Adrenal gland (tissue), 12 donors: ENCODE results near the gene TCTN3. TPM values are rescaled to one million over a fixed set of nuclear protein-coding genes. Genes with fewer than 3 reads are reported as not detected.
"Not testable (repeated sequence)": the region's sequence is repeated elsewhere in the genome, so short reads cannot be mapped to it uniquely, and the experiment has no call there.

Experiments
- DNase-seq, 7 donors: peaks; one replicate each; pipeline ENCODE4 v3.0.0-alpha.2; 2019 to 2020
- H3K27ac ChIP-seq, 5 donors: fragments of 200-600 bp; sonication (generic) in 4 of 5; 1 replicate in 3 of 5; 2 replicates in 2 of 5; pipeline versions ENCODE4 v1.5.1 to v1.8.0; 2016 to 2020; ENCODE audit warnings: mild to moderate bottlenecking in 1 of 5
- H3K27me3 ChIP-seq: fragments of 200-600 bp; 2 replicates; pipeline ENCODE4 v1.8.0; 2021
- H3K36me3 ChIP-seq, 2 donors: fragments of 200-600 bp; replicated peaks in 1 of 2; 1 replicate in 1 of 2; 2 replicates in 1 of 2; pipeline versions ENCODE4 v1.5.1 to v1.8.0; 2018 to 2022
- H3K4me1 ChIP-seq, 2 donors: fragments of 200-600 bp; replicated peaks in 1 of 2; 1 replicate in 1 of 2; 2 replicates in 1 of 2; pipeline versions ENCODE4 v1.5.1 to v1.8.0; 2018 to 2021
- H3K4me3 ChIP-seq, 4 donors: fragments of 200-600 bp; sonication (generic) in 3 of 4; one replicate each; pipeline ENCODE4 v1.5.1; 2016 to 2018
- H3K9me3 ChIP-seq, 3 donors: fragments of 200-600 bp; sonication (generic) in 1 of 3; replicated peaks in 1 of 3; 1 replicate in 2 of 3; 2 replicates in 1 of 3; pipeline versions ENCODE4 v1.5.1 to v1.8.0; 2016 to 2021
- CTCF ChIP-seq, 6 experiments: fragments of 450-650 bp in 4 of 6; fragments of 200-600 bp in 2 of 6; sonication (generic) in 1 of 6; IDR thresholded peaks; 1 replicate in 5 of 6; 2 replicates in 1 of 6; pipeline versions ENCODE4 v1.5.1 to v1.8.0; 2016 to 2021; ENCODE audit warnings: antibody characterized with exemption in 6 of 6, mild to moderate bottlenecking in 2 of 6, moderate library complexity in 1 of 6
- POLR2A ChIP-seq, 2 donors: fragments of 450-650 bp; IDR thresholded peaks; one replicate each; pipeline ENCODE4 v1.6.1; 2017; ENCODE audit warnings: antibody characterized with exemption in 2 of 2, mild to moderate bottlenecking in 2 of 2, moderate library complexity in 1 of 2
- WGBS, 4 donors: extraction: QIAGEN DNeasy Blood & Tissue Kit in 2 of 4; methylation state at CpG; one replicate each; pipeline versions ENCODE4 v1.1.5 to v1.1.7; 2013 to 2017; 5-methylcytosine and 5-hydroxymethylcytosine counted together
- intact Hi-C, 2 donors: fragments of 100-400 bp; cut with DNase I; formaldehyde crosslinking; loops; one replicate each; pipeline versions ENCODE4 v1.14.1 to v1.15.0; 2022 to 2023
- polyA plus RNA-seq, 3 donors: library from polyadenylated mRNA; stranded (reverse); fragments of 200-250 nt in 2 of 3; fragments of 350-450 nt in 1 of 3; fragmentation: Illumina TruSeq in 1 of 3; extraction: RNeasy Lipid Tissue Mini Kit (QIAGEN cat#74804) in 1 of 3; gene quantifications; one replicate each; pipeline ENCODE4 v1.2.3, GENCODE V29; 2013 to 2014
- total RNA-seq, 9 donors: library from RNA; depleted of rRNA in 4 of 9; stranded (reverse); fragments of >200 nt in 4 of 9; fragments of 120-200 nt in 1 of 9; fragmentation: NEBNext Ultra II Directional in 1 of 9; extraction: Animal tissue kit (Norgen Biotek cat#: 25700) in 1 of 9; gene quantifications; one replicate each; pipeline versions ENCODE4 v1.1.0 to v1.2.4, GENCODE V29; 2013 to 2023
- donor health status: healthy with polysubstance abuse.
- donor health status: Bipolar disorder and iron deficiency.
- donor health status: DM: yes; HTN: yes; CAD: no.
- donor health status: DM: no; HTN: no; CAD: no.
- donor health status: DM: no; HTN: no; CAD: no.
- donor health status: DM: yes; HTN: yes; CAD: no.

Gene TCTN3
- total and polyA plus RNA-seq, 12 donors, result 14.2 to 72.3 (median 43.6) TPM

- Histone ChIP-seq H3K9me3 (no peaks in the 10 kb centered on the region), H3K27me3 (no peaks in the 10 kb centered on the region), H3K4me1 (no peaks in the 10 kb centered on the region), H3K36me3 (peaks cover 0 to 44% of the 10 kb centered on the region in 2 donors), H3K27ac (no peak overlapping the region), H3K4me3 (no peak overlapping the region)
- 89 to 94% (median 91%) methylated on average over 2 of the region's 2 CpGs for WGBS, 4 donors
- no peak for TF ChIP-seq CTCF (IDR thresholded peaks at IDR 0.05)
- TF ChIP-seq POLR2A (IDR thresholded peaks at IDR 0.05), result no peak
- intact Hi-C loops, result no loop called here
- DNase-seq, result no peak
These were observed 58.4 kb downstream of the TCTN3 start for GRCh38 chr10:95635319-95635733.

DNA sequence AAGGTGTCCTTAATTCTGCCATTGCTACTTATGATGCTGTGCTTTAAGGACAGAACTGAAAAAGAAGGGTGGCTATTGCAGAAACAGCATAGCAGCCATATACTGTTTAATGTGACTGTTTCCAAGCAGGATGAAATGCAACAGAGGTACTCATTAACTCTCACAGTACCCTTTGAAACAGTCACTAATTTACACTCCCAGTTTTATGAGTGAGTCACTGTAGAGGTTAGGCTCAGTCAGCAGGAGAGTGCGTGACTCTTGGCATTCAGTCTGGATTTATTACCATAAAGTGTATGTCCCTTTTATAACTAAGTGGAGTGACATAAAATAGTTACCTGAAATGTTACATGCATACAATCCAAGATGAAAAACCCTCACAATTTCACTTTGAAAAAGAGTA lies 64.9 kb downstream of the TCTN3 start:
- intact Hi-C loops, result no loop called here
- H3K9me3 ChIP-seq, result no peaks in the 10 kb centered on the region
- H3K4me1 ChIP-seq, result no peaks in the 10 kb centered on the region
- TF ChIP-seq CTCF (IDR thresholded peaks at IDR 0.05) (no peak), POLR2A (IDR thresholded peaks at IDR 0.05) (no peak)
- H3K36me3 ChIP-seq, result peaks cover 0 to 65% of the 10 kb centered on the region in 2 donors
- 71 to 95% (median 81%) methylated on average over 1 of the region's 1 CpG for WGBS, 4 donors
- no peak overlapping the region for H3K27ac ChIP-seq
- no peak overlapping the region for H3K4me3 ChIP-seq
- no peak for DNase-seq
- no peaks in the 10 kb centered on the region for H3K27me3 ChIP-seq

GRCh38 chr10:95626500-95626899 lies 67.2 kb downstream of the TCTN3 start:
- WGBS, 4 donors, result 94 to 100% (median 96%) methylated on average over 4 of the region's 4 CpGs

DNA sequence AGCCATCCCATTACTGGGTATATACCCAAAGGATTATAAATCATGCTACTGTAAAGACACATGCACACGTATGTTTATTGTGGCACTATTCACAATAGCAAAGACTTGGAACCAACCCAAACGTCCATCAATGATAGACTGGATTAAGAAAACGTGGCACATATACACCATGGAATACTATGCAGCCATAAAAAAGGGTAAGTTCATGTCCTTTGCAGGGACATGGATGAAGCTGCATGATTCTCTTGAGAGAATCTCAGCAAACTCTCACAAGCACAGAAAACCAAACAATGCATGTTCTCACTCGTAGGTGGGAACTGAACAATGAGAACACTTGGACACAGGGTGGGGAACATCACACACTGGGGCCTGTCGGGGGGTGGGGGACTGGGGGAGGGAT lies 73.3 kb downstream of the TCTN3 start:
- H3K4me1 ChIP-seq, H3K27ac ChIP-seq, H3K9me3 ChIP-seq, intact Hi-C loops, H3K27me3 ChIP-seq, H3K4me3 ChIP-seq, DNase-seq: not testable (repeated sequence)
- WGBS, 4 donors, result 88 to 100% (median 93%) methylated on average over 4 to 5 of the region's 5 CpGs
- peaks cover 0 to 50% of the 10 kb centered on the region in 2 donors for H3K36me3 ChIP-seq

More at GRCh38 chr10:95626500-95626899, 67.2 kb downstream of the TCTN3 start:
- no peak overlapping the region for H3K27ac ChIP-seq
- H3K27me3 ChIP-seq, result no peaks in the 10 kb centered on the region
- intact Hi-C loops, result no loop called here
- peaks cover 0 to 58% of the 10 kb centered on the region in 2 donors for H3K36me3 ChIP-seq
- H3K4me1 ChIP-seq, result no peaks in the 10 kb centered on the region
- H3K9me3 ChIP-seq, result no peaks in the 10 kb centered on the region
- no peak overlapping the region for H3K4me3 ChIP-seq
- no peak for DNase-seq
- no peak for TF ChIP-seq CTCF (IDR thresholded peaks at IDR 0.05)
- no peak for TF ChIP-seq POLR2A (IDR thresholded peaks at IDR 0.05)

DNA sequence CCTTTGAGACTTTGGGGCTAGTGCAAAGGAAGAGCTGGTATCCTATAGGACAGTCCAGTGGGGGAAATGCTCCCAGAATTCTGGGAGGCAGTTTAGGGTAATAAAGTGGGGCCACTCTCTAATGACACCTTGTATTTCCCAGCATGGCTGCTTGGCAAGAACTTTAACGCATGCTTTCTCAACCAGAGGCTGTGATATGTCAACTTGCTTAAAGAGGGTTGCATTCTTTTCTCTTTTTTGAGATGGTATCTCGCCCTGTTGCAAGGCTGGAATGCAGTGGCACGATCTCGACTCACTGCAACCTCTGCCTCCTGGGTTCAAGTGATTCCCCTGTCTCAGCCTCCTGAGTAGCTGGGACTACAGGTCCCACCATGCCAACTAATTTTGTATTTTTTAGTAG lies 75.6 kb downstream of the TCTN3 start:
- DNase-seq, result no peak
- Histone ChIP-seq H3K9me3 (no peaks in the 10 kb centered on the region), H3K27me3 (no peaks in the 10 kb centered on the region), H3K36me3 (peaks cover 0 to 49% of the 10 kb centered on the region in 2 donors), H3K4me3 (no peak overlapping the region), H3K27ac (no peak overlapping the region), H3K4me1 (no peaks in the 10 kb centered on the region)
- intact Hi-C loops, result no loop called here
- 93 to 98% (median 93%) methylated on average over 4 of the region's 4 CpGs for WGBS, 4 donors
- no peak for TF ChIP-seq POLR2A (IDR thresholded peaks at IDR 0.05)
